Breast epithelium (tissue), 3 donors: ENCODE data around the gene YTHDF2.

ENCODE experiments used
- CTCF ChIP-seq, 3 donors: fragments of 450-650 bp; IDR thresholded peaks; one replicate each; pipeline ENCODE4 v1.5.1; 2016 to 2017; ENCODE audit warnings: antibody characterized with exemption in 3 of 3, mild to moderate bottlenecking in 3 of 3, moderate library complexity in 3 of 3
- POLR2A ChIP-seq: fragments of 450-650 bp; IDR thresholded peaks from one replicate; pipeline ENCODE4 v1.6.1; 2016; ENCODE audit warnings: antibody characterized with exemption, mild to moderate bottlenecking, moderate library complexity
- POLR2AphosphoS5 ChIP-seq, 3 donors: sonication (generic); formaldehyde crosslinking; IDR thresholded peaks; one replicate each; pipeline ENCODE4 v1.6.1; 2017; ENCODE audit warnings: antibody characterized with exemption in 3 of 3

- TF ChIP-seq POLR2A = no peak
- TF ChIP-seq CTCF (IDR thresholded peaks at IDR 0.05) = no peak
- TF ChIP-seq POLR2AphosphoS5 (IDR thresholded peaks at IDR 0.05) = no peak
These were observed 44.6 kb downstream of the YTHDF2 start for GRCh38 chr1:28781305-28781704.
